HepG2 (cell line): Measurements from ENCODE around the gene TNIP1. TPM values are rescaled to one million over a fixed set of nuclear protein-coding genes. Genes with fewer than 3 reads are reported as not detected.

ENCODE experiments used
- ATAC-seq: fragments of 200-7000 bp; cut with Tn5 transposase; 3 replicates; pipeline ENCODE4 v1.9.1; 2020; ENCODE audit warnings: mild to moderate bottlenecking, moderate library complexity
- BruUV-seq: library from RNA; stranded (reverse); fragments of 400-500 nt; replicated peaks from 2 replicates; lab custom pipeline; 2021; lab: Mats Ljungman, UMichigan
- CTCF ChIA-PET: fragments of 300-600 bp; formaldehyde crosslinking; extraction: SDS; loops from one replicate; lab custom pipeline; 2021; ENCODE audit warnings: low total read pairs, inconsistent platforms, low intra/inter-chr PET ratio; lab: Yijun Ruan, JAX
- POLR2A ChIA-PET: fragments of 350-600 bp; sonication (Branson Sonifier 250); formaldehyde crosslinking; loops from one replicate; lab custom pipeline; 2020; ENCODE audit warnings: antibody characterized with exemption, inconsistent platforms; lab: Yijun Ruan, JAX
- DNase-seq: peaks from one replicate; pipeline ENCODE4 v3.0.0-alpha.2; 2015; ENCODE audit warnings: low spot score
- FAIRE-seq: peaks from 3 replicates; lab custom pipeline; 2011; peaks lifted over from hg19 to GRCh38; lab: Jason Lieb, UNC
- H2AFZ ChIP-seq: one replicate; pipeline ENCODE4 v1.6.1; 2011; ENCODE audit warnings: low read length, inconsistent platforms
- H3K27ac ChIP-seq: fragments of 300-600 bp; 3 replicates; pipeline ENCODE4 v1.8.0; 2011; ENCODE audit warnings: mixed run types, mild to moderate bottlenecking, mixed read lengths, low read length, inconsistent platforms; ENCODE audit not compliant: insufficient read depth; ENCODE audit errors: extremely low read length
- H3K27me3 ChIP-seq, 2 experiments: fragments of 200-600 bp in 1 of 2; 2 replicates in 1 of 2; 3 replicates in 1 of 2; pipeline versions ENCODE4 v1.6.0 to v1.8.0; 2011; ENCODE audit warnings: low read length in 2 of 2, mild to moderate bottlenecking in 2 of 2, moderate library complexity in 2 of 2, inconsistent platforms in 1 of 2; ENCODE audit not compliant: insufficient read depth in 2 of 2, control insufficient read depth in 1 of 2
- H3K36me3 ChIP-seq, 2 experiments: fragments of 200-600 bp in 1 of 2; replicated peaks in 1 of 2; 2 replicates in 1 of 2; 3 replicates in 1 of 2; pipeline versions ENCODE4 v1.5.1 to v1.8.0; 2011; ENCODE audit warnings: low read length in 2 of 2, inconsistent platforms in 1 of 2; ENCODE audit not compliant: insufficient read depth in 2 of 2, control insufficient read depth in 1 of 2
- H3K4me1 ChIP-seq: 2 replicates; pipeline ENCODE4 v1.5.1; 2012; ENCODE audit warnings: low read length, inconsistent platforms; ENCODE audit not compliant: insufficient read depth
- H3K4me2 ChIP-seq: 2 replicates; pipeline ENCODE4 v1.6.0; 2011; ENCODE audit warnings: low read depth, low read length, inconsistent platforms
- H3K4me3 ChIP-seq, 3 experiments: fragments of 200-600 bp in 1 of 3; sonication (generic), shearing (Covaris generic) in 1 of 3; replicated peaks in 1 of 3; 2 replicates each; pipeline ENCODE4 v1.5.1; 2011 to 2016; ENCODE audit warnings: low read length in 3 of 3, inconsistent platforms in 2 of 3, low read depth in 2 of 3, mild to moderate bottlenecking in 2 of 3, control low read depth in 1 of 3, mixed read lengths in 1 of 3; ENCODE audit not compliant: insufficient read depth in 1 of 3
- H3K79me2 ChIP-seq: one replicate; pipeline ENCODE4 v1.6.1; 2011; ENCODE audit warnings: low read length, inconsistent platforms; ENCODE audit not compliant: insufficient read depth
- H3K9ac ChIP-seq: 2 replicates; pipeline ENCODE4 v1.6.0; 2011; ENCODE audit warnings: mild to moderate bottlenecking, low read depth, low read length, inconsistent platforms; ENCODE audit not compliant: insufficient read depth
- H3K9me3 ChIP-seq: 2 replicates; pipeline ENCODE4 v1.5.1; 2012; ENCODE audit warnings: mild to moderate bottlenecking, low read length
- H4K20me1 ChIP-seq: 2 replicates; pipeline ENCODE4 v1.6.0; 2011; ENCODE audit warnings: inconsistent platforms, mild to moderate bottlenecking, low read length, moderate library complexity; ENCODE audit not compliant: insufficient read depth
- ARID3A ChIP-seq: IDR thresholded peaks from 2 replicates; pipeline ENCODE4 v1.6.1; 2012; ENCODE audit warnings: low read depth, low read length, improper control_type of control experiment
- CTCF ChIP-seq: sonication (generic); formaldehyde crosslinking; IDR thresholded peaks from 2 replicates; pipeline ENCODE4 v1.5.0; 2020; ENCODE audit warnings: mild to moderate bottlenecking, missing genetic modification reagents, moderate library complexity
- RAD21 ChIP-seq: fragments of 450-650 bp; formaldehyde crosslinking; IDR thresholded peaks from 2 replicates; pipeline ENCODE4 v1.5.0; 2020; ENCODE audit warnings: mild to moderate bottlenecking
- SMC3 ChIP-seq: IDR thresholded peaks from 2 replicates; pipeline ENCODE4 v1.6.1; 2011; ENCODE audit warnings: low read length, improper control_type of control experiment
- STAG1 ChIP-seq: sonication (generic); formaldehyde crosslinking; IDR thresholded peaks from 2 replicates; pipeline ENCODE4 v1.4.0; 2020; ENCODE audit warnings: missing genetic modification reagents
- U2AF1 ChIP-seq: fragments of 200-400 bp; formaldehyde crosslinking; optimal IDR thresholded peaks from 2 replicates; pipeline ENCODE3; 2017; ENCODE audit warnings: mild to moderate bottlenecking, low read depth, low read length
- ZNF232 ChIP-seq: sonication (generic); formaldehyde crosslinking; IDR thresholded peaks from 2 replicates; pipeline ENCODE4 v1.4.0; 2020; ENCODE audit warnings: missing genetic modification reagents, borderline replicate concordance
- ZNF235 ChIP-seq: sonication (generic); formaldehyde crosslinking; IDR thresholded peaks from 2 replicates; pipeline ENCODE4 v1.8.1; 2023; ENCODE audit warnings: mild to moderate bottlenecking, missing genetic modification reagents, borderline replicate concordance
- WGBS: methylation state at CpG from one replicate; pipeline ENCODE4 v1.1.6; 2017; ENCODE audit warnings: low lambda C conversion rate; 5-methylcytosine and 5-hydroxymethylcytosine counted together
- in situ Hi-C: cut with HindIII; loops from 2 replicates; pipeline ENCODE4 v1.10.0; 2017; ENCODE audit warnings: low pct_unique_long_range_greater_than_20kb; ENCODE audit not compliant: extremely low pct_ligation_motif_present
- intact Hi-C: fragments of 100-400 bp; cut with micrococcal nuclease; formaldehyde crosslinking; loops from one replicate; pipeline ENCODE4 v1.10.0; 2022; ENCODE audit not compliant: unreplicated experiment
- polyA plus RNA-seq, 8 experiments: library from polyadenylated mRNA; depleted of rRNA in 3 of 8; stranded (reverse) in 7 of 8; unstranded in 1 of 8; fragments of >200 nt; fragmentation: Illumina TruSeq in 4 of 8; extraction: Trizol in 4 of 8; gene quantifications; 2 replicates each; pipeline versions ENCODE4 v1.2.1 to v1.2.3, GENCODE V29; 2011 to 2016; ENCODE audit warnings: low read depth in 4 of 8, missing spikeins in 1 of 8, mixed read lengths in 1 of 8; ENCODE audit not compliant: insufficient read depth in 1 of 8
- total RNA-seq, 5 experiments: library from RNA; depleted of rRNA; stranded (reverse); fragments of >200 nt; fragmentation: Illumina TruSeq; extraction: Trizol; gene quantifications; 2 replicates each; pipeline ENCODE4 v1.2.3, GENCODE V29; 2016; ENCODE audit warnings: low read depth in 1 of 5

Gene TNIP1
- total and polyA plus RNA-seq, 2 of the 13 experiments (the other 11 are each of a cell fraction or from before 2014, with no cell fraction given): 26.2 to 45.9 TPM

GRCh38 chr5:151002250-151002649 lies 78.6 kb downstream of the TNIP1 start:
- TF ChIP-seq CTCF (CRISPR knock-in tag) (peak; percentile 71), ARID3A (peak; percentile 83), U2AF1 (no peak), RAD21 (CRISPR knock-in tag) (peak; percentile 67), ZNF232 (CRISPR knock-in tag) (no peak), STAG1 (peak; percentile 84), SMC3 (peak; percentile 59; the same call in 1 of the 2 replicates), ZNF235 (CRISPR knock-in tag) (no peak)
- Histone ChIP-seq H2AFZ (no peak overlapping the region), H4K20me1 (no peaks in the 10 kb centered on the region), H3K36me3 (no peaks in the 10 kb centered on the region), H3K27me3 (no peaks in the 10 kb centered on the region), H3K27ac (no peak overlapping the region), H3K9me3 (no peaks in the 10 kb centered on the region), H3K79me2 (no peaks in the 10 kb centered on the region), H3K4me1 (peaks cover 59% of the 10 kb centered on the region), H3K4me2 (no peak overlapping the region), H3K9ac (no peak overlapping the region), H3K4me3 (no peak overlapping the region)
- CTCF ChIA-PET: interaction anchor here (1.3 to 2.3 kb wide), 3 partner anchors 46 to 112 kb away, joined by 6 to 27 read pairs (median 19); no protein-coding TSS in a partner anchor
- peak; percentile 58 for DNase-seq
- POLR2A ChIA-PET: interaction anchor here (0.6 to 0.9 kb wide), 2 partner anchors 18 to 152 kb away, joined by 3 to 4 read pairs; partner anchors contain the start of gene GPX3
- in situ Hi-C loops (no loop called here), intact Hi-C loops (loop anchor here (1.0 to 10.0 kb wide), 4 partner anchors 46 to 223 kb away; partner anchors contain the start of gene CCDC69)
- no TSS peak for BruUV-seq
- WGBS: 12% methylated on average over 2 of the region's 2 CpGs
- peak; percentile 28; the same call in 2 of the 3 replicates for ATAC-seq
- no peak for FAIRE-seq
